Measurements from ENCODE around the gene DERL3. TPM values are rescaled to one million over a fixed set of nuclear protein-coding genes. Genes with fewer than 3 reads are reported as not detected.

DERL3 gene
- total and polyA plus RNA-seq, 2 of the 13 experiments (the other 11 are each of a cell fraction or from before 2014, with no cell fraction given): not detected

DNA sequence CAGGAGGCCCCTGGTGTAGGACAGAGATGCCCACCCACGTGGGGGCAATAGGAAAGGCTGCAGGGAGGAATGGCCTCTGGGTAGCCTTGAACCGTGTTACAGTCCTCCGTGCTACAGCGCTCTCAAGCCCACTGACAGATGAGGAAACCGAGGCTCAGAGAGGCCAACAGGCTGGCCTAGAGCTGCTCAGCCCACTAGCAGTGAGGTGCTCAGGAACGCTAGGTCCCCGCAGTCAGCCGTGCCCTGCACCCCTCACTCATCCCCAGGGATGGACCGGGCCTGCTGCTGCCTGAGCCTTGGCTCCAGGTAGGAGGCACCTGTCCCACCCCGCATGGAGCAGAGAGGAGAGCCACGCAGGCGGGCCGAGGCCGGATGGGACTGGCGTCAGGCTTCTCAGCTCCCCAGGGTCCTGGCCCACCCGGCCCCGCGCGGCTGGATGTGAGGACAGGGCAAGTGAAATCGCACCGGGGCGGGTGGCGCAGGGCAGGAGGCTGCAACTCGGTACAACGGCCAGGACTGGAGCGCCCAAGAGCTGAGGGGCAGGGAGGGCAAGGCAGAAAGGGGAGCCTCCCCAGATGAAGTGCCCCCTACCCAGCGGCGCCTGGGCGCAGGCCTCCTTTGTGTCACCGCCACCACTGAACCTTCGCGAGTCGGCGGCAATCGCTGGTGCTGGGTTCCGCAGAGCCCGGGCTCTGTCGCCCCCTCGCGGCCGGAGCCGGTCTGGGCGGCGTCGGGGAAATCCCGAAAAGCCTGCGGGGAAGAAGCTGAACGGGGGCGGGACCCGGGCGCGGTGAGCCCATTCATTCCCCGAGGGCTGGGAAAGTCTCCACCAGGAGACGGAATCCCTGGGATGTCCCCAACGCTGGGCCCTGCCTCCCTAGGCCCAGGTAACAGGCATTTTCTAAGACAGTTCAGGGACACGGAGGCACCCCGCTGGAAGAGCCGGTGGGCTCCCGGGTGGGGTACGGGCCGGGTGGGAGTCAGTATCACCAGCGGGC is 10.5 kb upstream of the DERL3 start (continued):
- TF ChIP-seq MBNL3 (CRISPR knock-in tag; conservative IDR thresholded peaks at IDR 0.05): no peak
- TF ChIP-seq MTF2 (CRISPR knock-in tag; IDR thresholded peaks at IDR 0.05; ENCODE audit: borderline replicate concordance): no peak
- TF ChIP-seq, protein P1, sequence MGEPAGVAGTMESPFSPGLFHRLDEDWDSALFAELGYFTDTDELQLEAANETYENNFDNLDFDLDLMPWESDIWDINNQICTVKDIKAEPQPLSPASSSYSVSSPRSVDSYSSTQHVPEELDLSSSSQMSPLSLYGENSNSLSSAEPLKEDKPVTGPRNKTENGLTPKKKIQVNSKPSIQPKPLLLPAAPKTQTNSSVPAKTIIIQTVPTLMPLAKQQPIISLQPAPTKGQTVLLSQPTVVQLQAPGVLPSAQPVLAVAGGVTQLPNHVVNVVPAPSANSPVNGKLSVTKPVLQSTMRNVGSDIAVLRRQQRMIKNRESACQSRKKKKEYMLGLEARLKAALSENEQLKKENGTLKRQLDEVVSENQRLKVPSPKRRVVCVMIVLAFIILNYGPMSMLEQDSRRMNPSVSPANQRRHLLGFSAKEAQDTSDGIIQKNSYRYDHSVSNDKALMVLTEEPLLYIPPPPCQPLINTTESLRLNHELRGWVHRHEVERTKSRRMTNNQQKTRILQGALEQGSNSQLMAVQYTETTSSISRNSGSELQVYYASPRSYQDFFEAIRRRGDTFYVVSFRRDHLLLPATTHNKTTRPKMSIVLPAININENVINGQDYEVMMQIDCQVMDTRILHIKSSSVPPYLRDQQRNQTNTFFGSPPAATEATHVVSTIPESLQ (CRISPR knock-in tag; conservative IDR thresholded peaks at IDR 0.05): 0 out of 2 replicates have a peak, but pooled peaks have one; percentile 48
- no peak for TF ChIP-seq DPF2 (CRISPR knock-in tag; IDR thresholded peaks at IDR 0.05; ENCODE audit: borderline replicate concordance, low read depth)
- no peak for TF ChIP-seq PCBP2 (optimal IDR thresholded peaks at IDR 0.05; ENCODE audit: low read depth, low read length, poor library complexity, severe bottlenecking)
- TF ChIP-seq HES4 (CRISPR knock-in tag; IDR thresholded peaks at IDR 0.05; ENCODE audit: borderline replicate concordance): no peak
- TF ChIP-seq, protein P2, sequence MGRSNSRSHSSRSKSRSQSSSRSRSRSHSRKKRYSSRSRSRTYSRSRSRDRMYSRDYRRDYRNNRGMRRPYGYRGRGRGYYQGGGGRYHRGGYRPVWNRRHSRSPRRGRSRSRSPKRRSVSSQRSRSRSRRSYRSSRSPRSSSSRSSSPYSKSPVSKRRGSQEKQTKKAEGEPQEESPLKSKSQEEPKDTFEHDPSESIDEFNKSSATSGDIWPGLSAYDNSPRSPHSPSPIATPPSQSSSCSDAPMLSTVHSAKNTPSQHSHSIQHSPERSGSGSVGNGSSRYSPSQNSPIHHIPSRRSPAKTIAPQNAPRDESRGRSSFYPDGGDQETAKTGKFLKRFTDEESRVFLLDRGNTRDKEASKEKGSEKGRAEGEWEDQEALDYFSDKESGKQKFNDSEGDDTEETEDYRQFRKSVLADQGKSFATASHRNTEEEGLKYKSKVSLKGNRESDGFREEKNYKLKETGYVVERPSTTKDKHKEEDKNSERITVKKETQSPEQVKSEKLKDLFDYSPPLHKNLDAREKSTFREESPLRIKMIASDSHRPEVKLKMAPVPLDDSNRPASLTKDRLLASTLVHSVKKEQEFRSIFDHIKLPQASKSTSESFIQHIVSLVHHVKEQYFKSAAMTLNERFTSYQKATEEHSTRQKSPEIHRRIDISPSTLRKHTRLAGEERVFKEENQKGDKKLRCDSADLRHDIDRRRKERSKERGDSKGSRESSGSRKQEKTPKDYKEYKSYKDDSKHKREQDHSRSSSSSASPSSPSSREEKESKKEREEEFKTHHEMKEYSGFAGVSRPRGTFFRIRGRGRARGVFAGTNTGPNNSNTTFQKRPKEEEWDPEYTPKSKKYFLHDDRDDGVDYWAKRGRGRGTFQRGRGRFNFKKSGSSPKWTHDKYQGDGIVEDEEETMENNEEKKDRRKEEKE (IDR thresholded peaks at IDR 0.05): no peak
- no peak for TF ChIP-seq ZNF615 (CRISPR knock-in tag; IDR thresholded peaks at IDR 0.05; ENCODE audit: borderline replicate concordance)
- peak; percentile 36; the same call in 1 of the 2 replicates for TF ChIP-seq ZNF747 (CRISPR knock-in tag; IDR thresholded peaks at IDR 0.05; ENCODE audit: borderline replicate concordance)
- TF ChIP-seq SP2 (CRISPR knock-in tag; IDR thresholded peaks at IDR 0.05): no peak
- TF ChIP-seq, protein P3, sequence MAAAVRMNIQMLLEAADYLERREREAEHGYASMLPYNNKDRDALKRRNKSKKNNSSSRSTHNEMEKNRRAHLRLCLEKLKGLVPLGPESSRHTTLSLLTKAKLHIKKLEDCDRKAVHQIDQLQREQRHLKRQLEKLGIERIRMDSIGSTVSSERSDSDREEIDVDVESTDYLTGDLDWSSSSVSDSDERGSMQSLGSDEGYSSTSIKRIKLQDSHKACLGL (CRISPR knock-in tag; IDR thresholded peaks at IDR 0.05): peak; percentile 58
- TF ChIP-seq, protein P4, sequence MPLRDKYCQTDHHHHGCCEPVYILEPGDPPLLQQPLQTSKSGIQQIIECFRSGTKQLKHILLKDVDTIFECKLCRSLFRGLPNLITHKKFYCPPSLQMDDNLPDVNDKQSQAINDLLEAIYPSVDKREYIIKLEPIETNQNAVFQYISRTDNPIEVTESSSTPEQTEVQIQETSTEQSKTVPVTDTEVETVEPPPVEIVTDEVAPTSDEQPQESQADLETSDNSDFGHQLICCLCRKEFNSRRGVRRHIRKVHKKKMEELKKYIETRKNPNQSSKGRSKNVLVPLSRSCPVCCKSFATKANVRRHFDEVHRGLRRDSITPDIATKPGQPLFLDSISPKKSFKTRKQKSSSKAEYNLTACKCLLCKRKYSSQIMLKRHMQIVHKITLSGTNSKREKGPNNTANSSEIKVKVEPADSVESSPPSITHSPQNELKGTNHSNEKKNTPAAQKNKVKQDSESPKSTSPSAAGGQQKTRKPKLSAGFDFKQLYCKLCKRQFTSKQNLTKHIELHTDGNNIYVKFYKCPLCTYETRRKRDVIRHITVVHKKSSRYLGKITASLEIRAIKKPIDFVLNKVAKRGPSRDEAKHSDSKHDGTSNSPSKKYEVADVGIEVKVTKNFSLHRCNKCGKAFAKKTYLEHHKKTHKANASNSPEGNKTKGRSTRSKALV (CRISPR knock-in tag; IDR thresholded peaks at IDR 0.05): peak; percentile 65; the same call in 1 of the 2 replicates
- TF ChIP-seq NR2F1 (CRISPR knock-in tag; IDR thresholded peaks at IDR 0.05): no peak
- no peak for TF ChIP-seq ZNF101 (CRISPR knock-in tag; IDR thresholded peaks at IDR 0.05; ENCODE audit: borderline replicate concordance, low read depth)
- TF ChIP-seq ZNF326 (CRISPR knock-in tag; IDR thresholded peaks at IDR 0.05; ENCODE audit: borderline replicate concordance): no peak
- 0 out of 2 replicates have a peak, but pooled peaks have one; percentile 18 for TF ChIP-seq ESRRA (CRISPR knock-in tag; IDR thresholded peaks at IDR 0.05; ENCODE audit: low read depth)
- TF ChIP-seq, protein P5, sequence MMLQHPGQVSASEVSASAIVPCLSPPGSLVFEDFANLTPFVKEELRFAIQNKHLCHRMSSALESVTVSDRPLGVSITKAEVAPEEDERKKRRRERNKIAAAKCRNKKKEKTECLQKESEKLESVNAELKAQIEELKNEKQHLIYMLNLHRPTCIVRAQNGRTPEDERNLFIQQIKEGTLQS (CRISPR knock-in tag; IDR thresholded peaks at IDR 0.05): no peak
- TF ChIP-seq FOSL2 (CRISPR knock-in tag; IDR thresholded peaks at IDR 0.05): no peak
